Cardiac muscle cell (in vitro differentiated cells and primary cell): ENCODE results near the gene CHI3L2. TPM values are rescaled to one million over a fixed set of nuclear protein-coding genes. Genes with fewer than 3 reads are reported as not detected.
A peak's percentile ranks its signal among the peaks of the same experiment; 100 is the strongest.

Source experiments
- DNase-seq, 2 donors: peaks; one replicate each; pipeline versions ENCODE4 v3.0.0 to v3.0.0-alpha.2; 2010 to 2017; ENCODE audit warnings: low read depth in 1 of 2, low spot score in 1 of 2
- H3K27ac ChIP-seq: fragments of 200-600 bp; sonication (generic); 2 replicates; pipeline ENCODE4 v1.5.1; 2016
- H3K27me3 ChIP-seq: fragments of 200-600 bp; sonication (generic); 2 replicates; pipeline ENCODE4 v1.6.0; 2016; ENCODE audit warnings: control low read depth
- H3K36me3 ChIP-seq: fragments of 200-600 bp; sonication (generic); 2 replicates; pipeline ENCODE4 v1.5.1; 2016; ENCODE audit warnings: control low read depth
- H3K4me1 ChIP-seq: fragments of 200-600 bp; sonication (generic); 2 replicates; pipeline ENCODE4 v1.8.1; 2017; ENCODE audit warnings: low read depth, mild to moderate bottlenecking, mixed run types
- H3K4me3 ChIP-seq: fragments of 200-600 bp; sonication (generic); 2 replicates; pipeline ENCODE4 v1.5.1; 2016; ENCODE audit warnings: mild to moderate bottlenecking
- H3K9me3 ChIP-seq: fragments of 200-600 bp; sonication (generic); 2 replicates; pipeline ENCODE4 v1.5.1; 2017; ENCODE audit warnings: low read depth, mild to moderate bottlenecking, control low read depth
- CTCF ChIP-seq: IDR thresholded peaks from 2 replicates; pipeline ENCODE4 v1.5.1; 2012; ENCODE audit warnings: low read depth, mild to moderate bottlenecking, low read length
- polyA plus RNA-seq: library from polyadenylated mRNA; unstranded; fragments of >200 nt; fragmentation: Nextera tagmentation; extraction: Ambion mirVana; gene quantifications from 2 replicates; pipeline ENCODE4 v1.2.1, GENCODE V29; 2016
- total RNA-seq: library from RNA; depleted of rRNA; stranded (reverse); fragments of >200 nt; gene quantifications from 2 replicates; pipeline ENCODE4 v1.2.3, GENCODE V29; 2016

The CHI3L2 gene
- total RNA-seq (not detected in 2 replicates), polyA plus RNA-seq (0.21 and 0.50 TPM in 2 replicates)

GRCh38 chr1:111227434-111227833 is at the start of gene CHI3L2:
CHI3L2 (plus strand) TSS chr1:111227713; CDS start chr1:111227730, 17 bp downstream.
- H3K36me3 ChIP-seq: no peaks in the 10 kb centered on the region
- no peaks in the 10 kb centered on the region for H3K9me3 ChIP-seq
- no peaks in the 10 kb centered on the region for H3K4me1 ChIP-seq
- H3K4me3 ChIP-seq: no peak within 1 kb of the TSS
- H3K27me3 ChIP-seq: no peaks in the 10 kb centered on the region
- H3K27ac ChIP-seq: no peak within 1 kb of the TSS
- peak in 1 of 2 donors; percentile 80 for DNase-seq
- no peak for TF ChIP-seq CTCF

- no peak for DNase-seq
- peaks cover 37% of the 10 kb centered on the region for H3K36me3 ChIP-seq
- H3K9me3 ChIP-seq: no peaks in the 10 kb centered on the region
- no peak overlapping the region for H3K27ac ChIP-seq
- no peak for TF ChIP-seq CTCF
- no peaks in the 10 kb centered on the region for H3K27me3 ChIP-seq
- no peak overlapping the region for H3K4me3 ChIP-seq
- H3K4me1 ChIP-seq: no peaks in the 10 kb centered on the region
Observed at GRCh38 chr1:111179968-111180533, 47.5 kb upstream of the CHI3L2 start.

- H3K4me3 ChIP-seq: no peak overlapping the region
- H3K27me3 ChIP-seq: no peaks in the 10 kb centered on the region
- H3K4me1 ChIP-seq: no peaks in the 10 kb centered on the region
- H3K27ac ChIP-seq: no peak overlapping the region
- H3K36me3 ChIP-seq: peaks cover 37% of the 10 kb centered on the region
- H3K9me3 ChIP-seq: no peaks in the 10 kb centered on the region
- no peak for TF ChIP-seq CTCF
- DNase-seq: no peak
Observed at GRCh38 chr1:111182052-111182451, 45.5 kb upstream of the CHI3L2 start.

- Histone ChIP-seq H3K27ac (no peak overlapping the region), H3K27me3 (no peaks in the 10 kb centered on the region), H3K4me3 (no peak overlapping the region), H3K4me1 (no peaks in the 10 kb centered on the region), H3K36me3 (peaks cover 36% of the 10 kb centered on the region), H3K9me3 (no peaks in the 10 kb centered on the region)
- no peak for TF ChIP-seq CTCF
- no peak for DNase-seq
Observed at GRCh38 chr1:111183308-111184069, 44.0 kb upstream of the CHI3L2 start.

GRCh38 chr1:111184663-111185062 is 42.9 kb upstream of the CHI3L2 start:
- Histone ChIP-seq H3K4me1 (no peaks in the 10 kb centered on the region), H3K4me3 (no peak overlapping the region), H3K36me3 (peaks cover 36% of the 10 kb centered on the region), H3K27ac (no peak overlapping the region), H3K27me3 (no peaks in the 10 kb centered on the region), H3K9me3 (no peaks in the 10 kb centered on the region)
- no peak for DNase-seq
- no peak for TF ChIP-seq CTCF
